HL-60/S4 (cell line): Measurements from ENCODE around the gene OR56B1.
"Not testable (repeated sequence)": the region's sequence is repeated elsewhere in the genome, so short reads cannot be mapped to it uniquely, and the experiment has no call there.

Source experiments
- in situ Hi-C: fragments of 300-500 bp; cut with MboI; formaldehyde crosslinking; loops from 2 replicates; pipeline ENCODE4 v1.14.3; 2022; ENCODE audit warnings: low sequenced_read_pairs

The OR56B1 gene, protein sequence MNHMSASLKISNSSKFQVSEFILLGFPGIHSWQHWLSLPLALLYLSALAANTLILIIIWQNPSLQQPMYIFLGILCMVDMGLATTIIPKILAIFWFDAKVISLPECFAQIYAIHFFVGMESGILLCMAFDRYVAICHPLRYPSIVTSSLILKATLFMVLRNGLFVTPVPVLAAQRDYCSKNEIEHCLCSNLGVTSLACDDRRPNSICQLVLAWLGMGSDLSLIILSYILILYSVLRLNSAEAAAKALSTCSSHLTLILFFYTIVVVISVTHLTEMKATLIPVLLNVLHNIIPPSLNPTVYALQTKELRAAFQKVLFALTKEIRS

GRCh38 chr11:5736396-5736795, at the start of gene OR56B1:
Gene OR56B1, plus strand, starts transcription at chr11:5736448. Its CDS starts 69 bp downstream, at chr11:5736517.
- in situ Hi-C loops = no loop called here

GRCh38 chr11:5688482-5688881, 47.8 kb upstream of the OR56B1 start:
- in situ Hi-C loops = no loop called here

GRCh38 chr11:5689551-5689983, 46.7 kb upstream of the OR56B1 start, which contains the start of gene TRIM22:
Gene TRIM22, plus strand, starts transcription at chr11:5689790. Its CDS starts 6,443 bp downstream, at chr11:5696233.
- in situ Hi-C loops = no loop called here

- in situ Hi-C loops = no loop called here
Measured at GRCh38 chr11:5690216-5690615, 46.0 kb upstream of the OR56B1 start.

DNA sequence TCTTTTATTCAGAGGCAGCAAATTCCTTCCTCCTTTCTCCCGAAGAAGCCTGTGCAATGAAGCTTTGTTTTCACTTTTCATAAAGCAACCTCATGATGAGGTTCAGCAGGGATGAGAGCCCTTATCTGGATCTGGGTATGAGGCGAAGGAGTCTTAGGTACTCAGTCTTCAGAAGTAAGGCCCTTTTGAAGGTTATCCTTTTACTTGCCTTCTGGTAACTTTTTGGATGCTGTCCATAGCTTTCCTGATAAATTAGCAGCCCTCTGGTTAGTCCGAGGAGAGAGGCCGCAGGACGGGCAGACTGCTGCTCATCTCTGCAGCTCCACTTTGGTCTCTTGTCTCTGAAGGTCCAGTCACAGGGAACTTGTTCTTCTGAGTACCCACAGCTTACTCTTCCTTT, 45.5 kb upstream of the OR56B1 start:
- in situ Hi-C loops = no loop called here

GRCh38 chr11:5691238-5691963, 44.8 kb upstream of the OR56B1 start:
- in situ Hi-C loops = not testable (repeated sequence)

GRCh38 chr11:5691964-5692361, 44.3 kb upstream of the OR56B1 start:
- in situ Hi-C loops = no loop called here

DNA sequence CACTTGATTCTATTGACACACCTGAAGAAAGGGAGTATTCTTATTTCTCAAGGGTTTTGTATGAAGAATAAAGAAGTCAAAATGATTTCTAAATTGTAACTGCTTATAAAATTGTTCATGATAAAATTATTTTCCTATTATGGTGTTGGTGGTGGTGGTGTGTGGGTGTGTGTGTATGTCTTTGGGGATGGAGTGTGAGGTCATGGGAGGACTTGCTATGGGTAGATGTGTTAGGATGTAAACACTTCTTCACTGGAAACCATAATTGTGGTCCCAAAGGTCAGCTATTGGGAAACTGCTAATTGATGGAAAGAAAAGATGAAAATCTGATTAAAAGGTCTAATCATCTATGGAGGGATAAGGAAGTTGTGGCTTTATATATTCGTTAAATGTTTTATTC, 41.6 kb upstream of the OR56B1 start:
- in situ Hi-C loops = no loop called here

DNA sequence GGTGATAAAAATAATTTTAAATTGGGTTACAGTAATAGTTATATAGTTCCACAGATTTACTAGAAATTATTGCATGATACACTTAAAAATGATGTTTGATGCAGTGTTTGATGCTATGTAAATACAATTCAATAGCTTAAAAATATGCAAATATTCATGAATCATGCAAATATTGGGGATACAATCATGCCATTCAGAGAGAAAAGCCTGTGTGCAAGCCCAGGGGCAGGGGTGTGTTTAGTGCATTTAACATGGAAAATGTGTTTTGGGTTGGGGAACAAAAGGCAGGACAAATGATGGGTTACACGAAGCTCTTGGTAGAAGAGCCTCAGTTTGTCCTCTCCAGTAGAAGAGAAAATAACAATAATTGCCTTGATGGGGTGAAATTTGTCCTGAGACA, 40.7 kb upstream of the OR56B1 start:
- in situ Hi-C loops = no loop called here

GRCh38 chr11:5696210-5696609, 40.0 kb upstream of the OR56B1 start:
- in situ Hi-C loops = no loop called here

DNA sequence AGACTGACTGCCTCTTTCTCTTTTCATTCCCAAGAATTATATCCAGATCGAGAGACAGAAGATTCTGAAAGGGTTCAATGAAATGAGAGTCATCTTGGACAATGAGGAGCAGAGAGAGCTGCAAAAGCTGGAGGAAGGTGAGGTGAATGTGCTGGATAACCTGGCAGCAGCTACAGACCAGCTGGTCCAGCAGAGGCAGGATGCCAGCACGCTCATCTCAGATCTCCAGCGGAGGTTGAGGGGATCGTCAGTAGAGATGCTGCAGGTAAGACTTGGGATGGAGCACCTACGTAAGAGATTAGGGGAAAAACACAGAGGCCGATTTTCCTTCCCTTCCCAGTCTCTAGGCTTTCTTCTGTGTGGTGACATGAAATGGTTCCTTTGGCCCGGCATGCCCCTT, 38.0 kb upstream of the OR56B1 start:
- in situ Hi-C loops = no loop called here

- in situ Hi-C loops = no loop called here
Measured at GRCh38 chr11:5700421-5701054, 35.7 kb upstream of the OR56B1 start.

DNA sequence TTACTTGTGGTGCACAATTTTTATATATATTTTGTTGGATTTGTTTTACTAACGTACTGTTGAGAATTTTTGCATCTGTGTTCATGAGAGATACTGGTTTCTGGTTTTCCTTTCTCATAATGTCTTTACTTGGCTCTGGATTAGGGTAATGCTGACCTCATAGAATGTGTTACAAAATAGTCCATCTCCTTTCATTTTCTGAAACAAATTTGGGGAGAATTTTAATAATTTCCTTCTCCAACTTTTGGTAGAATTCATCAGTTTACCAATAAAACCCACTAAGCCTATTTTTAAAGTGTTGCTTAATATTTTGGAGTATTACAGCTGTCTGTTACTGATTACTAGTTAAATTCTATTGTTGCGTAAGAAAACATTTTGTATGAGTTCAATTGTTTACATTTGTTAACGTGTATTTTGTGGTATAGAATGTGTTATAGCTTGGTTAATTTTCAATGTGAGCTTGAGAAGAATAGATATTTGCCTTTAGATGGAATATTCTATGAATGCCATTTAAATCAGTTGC, 35.1 kb upstream of the OR56B1 start:
- in situ Hi-C loops = no loop called here

DNA sequence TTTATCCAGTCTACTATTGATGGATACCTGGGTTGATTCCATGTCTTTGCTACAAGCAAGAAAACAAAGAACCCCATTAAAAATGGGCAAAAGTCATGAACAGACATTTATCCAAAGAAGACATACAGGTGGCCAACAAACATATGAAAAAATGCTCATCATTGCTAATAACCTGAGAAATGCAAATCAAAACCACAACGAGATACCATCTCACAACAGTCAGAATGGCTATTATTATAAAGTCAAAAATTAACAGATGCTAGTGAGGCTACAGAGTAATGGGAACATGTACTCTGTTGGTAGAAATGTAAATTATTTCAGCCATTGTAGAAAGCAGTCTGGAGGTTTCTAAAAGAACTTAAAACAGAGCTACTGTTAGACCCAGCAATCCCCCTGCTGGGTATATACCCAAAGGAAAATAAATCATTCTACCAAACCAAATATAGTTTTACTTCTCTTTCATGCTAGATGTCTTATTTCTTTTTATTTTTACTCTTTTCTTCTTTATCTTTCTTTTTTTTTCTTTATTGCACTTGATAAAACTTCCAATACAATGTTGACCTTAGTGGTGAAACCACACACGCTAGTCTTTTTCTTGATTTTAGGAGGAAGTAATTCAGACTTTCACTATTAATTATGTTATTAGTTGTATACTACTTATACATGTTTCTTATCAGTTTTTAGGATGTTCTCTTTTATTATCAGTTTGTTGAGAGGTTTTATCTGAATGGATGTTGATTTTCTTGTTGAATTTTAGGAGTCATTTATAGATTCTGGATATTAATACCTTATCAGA, 32.3 kb upstream of the OR56B1 start:
- in situ Hi-C loops = no loop called here

- in situ Hi-C loops = no loop called here
Measured at GRCh38 chr11:5705688-5706087, 30.6 kb upstream of the OR56B1 start.

- in situ Hi-C loops = no loop called here
Measured at GRCh38 chr11:5712507-5712906, 23.7 kb upstream of the OR56B1 start.

DNA sequence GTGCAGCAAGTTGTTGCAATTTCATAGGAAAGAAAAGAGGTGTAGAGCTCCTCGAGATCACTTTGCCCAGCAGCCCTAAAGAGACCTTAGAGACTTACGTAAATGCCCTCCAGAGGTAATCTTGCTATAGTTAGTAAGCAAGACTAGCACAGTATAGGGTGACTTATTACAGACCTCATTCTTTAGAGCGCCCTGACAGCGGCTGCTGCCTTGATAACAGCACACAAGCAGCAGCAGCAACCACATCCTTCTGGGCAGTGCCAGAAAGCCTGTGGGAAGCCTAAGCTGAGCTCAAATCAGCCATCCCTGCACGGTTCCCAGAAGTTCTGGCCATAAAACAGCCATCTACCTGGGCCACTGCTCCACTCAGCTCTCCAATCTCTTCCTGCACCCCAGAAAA, 22.6 kb upstream of the OR56B1 start:
- in situ Hi-C loops = no loop called here

DNA sequence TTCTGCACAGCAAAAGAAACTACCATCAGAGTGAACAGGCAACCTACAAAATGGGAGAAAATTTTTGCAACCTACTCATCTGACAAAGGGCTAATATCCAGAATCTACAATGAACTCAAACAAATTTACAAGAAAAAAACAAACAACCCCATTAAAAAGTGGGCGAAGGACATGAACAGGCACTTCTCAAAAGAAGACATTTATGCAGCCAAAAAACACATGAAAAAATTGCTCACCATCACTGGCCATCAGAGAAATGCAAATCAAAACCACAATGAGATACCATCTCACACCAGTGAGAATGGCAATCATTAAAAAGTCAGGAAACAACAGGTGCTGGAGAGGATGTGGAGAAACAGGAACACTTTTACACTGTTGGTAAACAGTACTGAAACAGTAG, 19.7 kb upstream of the OR56B1 start:
- in situ Hi-C loops = not testable (repeated sequence)

- in situ Hi-C loops = no loop called here
Measured at GRCh38 chr11:5719703-5720495, 16.3 kb upstream of the OR56B1 start.

GRCh38 chr11:5722622-5723021, 13.6 kb upstream of the OR56B1 start:
- in situ Hi-C loops = no loop called here
